Activated CD4-positive, CD25-positive, alpha-beta regulatory T cell (primary cell): ENCODE measurements around the gene RERG.

Experiments
- DNase-seq, 4 experiments: peaks; one replicate each; lab custom pipeline; 2025; lab: John Stamatoyannopoulos, UW

The RERG gene

GRCh38 chr12:15218794-15219193, 2.4 kb downstream of the RERG start:
- no peak for DNase-seq

GRCh38 chr12:15216036-15216889, 5.0 kb downstream of the RERG start:
- no peak for DNase-seq

- no peak for DNase-seq
Observed at GRCh38 chr12:15214851-15215601, 6.2 kb downstream of the RERG start.

- DNase-seq: no peak
Observed at GRCh38 chr12:15212930-15213329, 8.3 kb downstream of the RERG start.

GRCh38 chr12:15209782-15210181, 11.4 kb downstream of the RERG start:
- no peak for DNase-seq

- DNase-seq: no peak
Observed at GRCh38 chr12:15208871-15209656, 12.2 kb downstream of the RERG start.

- DNase-seq: no peak
Observed at GRCh38 chr12:15208140-15208539, 13.1 kb downstream of the RERG start.

- DNase-seq: no peak
Observed at GRCh38 chr12:15206831-15207389, 14.3 kb downstream of the RERG start.

GRCh38 chr12:15206338-15206737, 14.9 kb downstream of the RERG start:
- DNase-seq: no peak

GRCh38 chr12:15205341-15206010, 15.7 kb downstream of the RERG start:
- DNase-seq: no peak

GRCh38 chr12:15201456-15201855, 19.8 kb downstream of the RERG start:
- no peak for DNase-seq

GRCh38 chr12:15201056-15201455, 20.2 kb downstream of the RERG start:
- DNase-seq: no peak

GRCh38 chr12:15200641-15201040, 20.6 kb downstream of the RERG start:
- no peak for DNase-seq

- no peak for DNase-seq
Observed at GRCh38 chr12:15199930-15200329, 21.3 kb downstream of the RERG start.

GRCh38 chr12:15196678-15197505, 24.3 kb downstream of the RERG start:
- DNase-seq: no peak

- no peak for DNase-seq
Observed at GRCh38 chr12:15196221-15196620, 25.0 kb downstream of the RERG start.

GRCh38 chr12:15194456-15195368, 26.5 kb downstream of the RERG start:
- DNase-seq: no peak

GRCh38 chr12:15193946-15194345, 27.3 kb downstream of the RERG start:
- no peak for DNase-seq

- no peak for DNase-seq
Observed at GRCh38 chr12:15192720-15193119, 28.5 kb downstream of the RERG start.

GRCh38 chr12:15188127-15188526, 33.1 kb downstream of the RERG start:
- DNase-seq: no peak
